Astrocyte (in vitro differentiated cells and primary cell): ENCODE measurements around the gene NRK.
"Not testable (repeated sequence)": the region's sequence is repeated elsewhere in the genome, so short reads cannot be mapped to it uniquely, and the experiment has no call there.

ENCODE experiments used
- CTCF ChIP-seq: IDR thresholded peaks from 2 replicates; pipeline ENCODE4 v1.5.1; 2011; ENCODE audit warnings: low read depth, mild to moderate bottlenecking, inconsistent platforms, low read length, moderate library complexity; ENCODE audit not compliant: insufficient read depth
- EZH2 ChIP-seq: IDR thresholded peaks from 2 replicates; pipeline ENCODE4 v1.6.1; 2012; ENCODE audit warnings: mild to moderate bottlenecking, low read length, inconsistent platforms; ENCODE audit not compliant: insufficient read depth

- not testable (repeated sequence) for TF ChIP-seq CTCF, EZH2
Measured at GRCh38 chrX:105796877-105797276, 25.5 kb upstream of the NRK start.
